SK-N-SH treated with all-trans-retinoic acid at 6 μM for 48 hours (cell line): Measurements from ENCODE around the gene TCP10L.

Experiments used
- ATAC-seq: fragments of 200-7000 bp; cut with Tn5 transposase; 3 replicates; pipeline ENCODE4 v1.9.1; 2020; ENCODE audit warnings: mild to moderate bottlenecking, moderate library complexity
- ARNTL ChIP-seq: fragments of 450-650 bp; formaldehyde crosslinking; IDR thresholded peaks from 2 replicates; pipeline ENCODE4 v1.5.0; 2020; ENCODE audit warnings: low read depth, mild to moderate bottlenecking, moderate library complexity, borderline replicate concordance
- BACH2 ChIP-seq: fragments of 250-450 bp; sonication (Bioruptor Pico); IDR thresholded peaks from 2 replicates; pipeline ENCODE4 v1.9.0; 2021; ENCODE audit warnings: mild to moderate bottlenecking, borderline replicate concordance
- CREB5 ChIP-seq: fragments of 250-450 bp; sonication (Bioruptor Pico); IDR thresholded peaks from 2 replicates; pipeline ENCODE4 v1.5.1; 2020; ENCODE audit warnings: low read depth, mild to moderate bottlenecking, moderate library complexity
- CSDC2 ChIP-seq: fragments of 250-450 bp; sonication (Bioruptor Pico); IDR thresholded peaks from 2 replicates; pipeline ENCODE4 v1.5.0; 2020; ENCODE audit warnings: mild to moderate bottlenecking, moderate library complexity
- CSRNP3 ChIP-seq: fragments of 250-450 bp; sonication (Bioruptor Pico); IDR thresholded peaks from 2 replicates; pipeline ENCODE4 v1.5.1; 2021; ENCODE audit warnings: mild to moderate bottlenecking, moderate library complexity
- ESRRG ChIP-seq: fragments of 250-450 bp; sonication (Bioruptor Pico); IDR thresholded peaks from 2 replicates; pipeline ENCODE4 v1.6.1; 2021; ENCODE audit warnings: mild to moderate bottlenecking
- GLIS3 ChIP-seq: fragments of 250-450 bp; sonication (Bioruptor Pico); IDR thresholded peaks from 2 replicates; pipeline ENCODE4 v1.5.0; 2020; ENCODE audit warnings: mild to moderate bottlenecking, moderate library complexity
- ISL1 ChIP-seq: fragments of 250-450 bp; sonication (Bioruptor Pico); IDR thresholded peaks from 2 replicates; pipeline ENCODE4 v2.1.2; 2022; ENCODE audit warnings: mild to moderate bottlenecking, moderate library complexity
- OSR1 ChIP-seq: fragments of 250-450 bp; sonication (Bioruptor Pico); IDR thresholded peaks from 2 replicates; pipeline ENCODE4 v1.8.0; 2022; ENCODE audit warnings: moderate library complexity, mild to moderate bottlenecking, inconsistent platforms
- PATZ1 ChIP-seq: fragments of 250-450 bp; sonication (Bioruptor Pico); IDR thresholded peaks from 2 replicates; pipeline ENCODE4 v1.8.0; 2020; ENCODE audit warnings: mild to moderate bottlenecking, moderate library complexity, borderline replicate concordance
- POU6F1 ChIP-seq: fragments of 250-450 bp; sonication (Bioruptor Pico); IDR thresholded peaks from 2 replicates; pipeline ENCODE4 v1.8.0; 2021; ENCODE audit warnings: low read depth, mild to moderate bottlenecking, moderate library complexity, borderline replicate concordance
- PPARA ChIP-seq: fragments of 250-450 bp; sonication (Bioruptor Pico); IDR thresholded peaks from 2 replicates; pipeline ENCODE4 v1.5.0; 2020; ENCODE audit warnings: mild to moderate bottlenecking, borderline replicate concordance
- RARB ChIP-seq: fragments of 250-450 bp; sonication (Bioruptor Pico); IDR thresholded peaks from 2 replicates; pipeline ENCODE4 v1.8.0; 2021; ENCODE audit warnings: mild to moderate bottlenecking, moderate library complexity
- SNAI2 ChIP-seq: fragments of 250-450 bp; sonication (Bioruptor Pico); IDR thresholded peaks from 2 replicates; pipeline ENCODE4 v1.5.0; 2020; ENCODE audit warnings: mild to moderate bottlenecking, moderate library complexity
- TCF4 ChIP-seq: fragments of 250-450 bp; sonication (Bioruptor Pico); IDR thresholded peaks from 2 replicates; pipeline ENCODE4 v1.8.0; 2021; ENCODE audit warnings: mild to moderate bottlenecking, moderate library complexity, borderline replicate concordance
- TOX ChIP-seq: fragments of 250-450 bp; sonication (Bioruptor Pico); IDR thresholded peaks from 2 replicates; pipeline ENCODE4 v1.8.0; 2021; ENCODE audit warnings: mild to moderate bottlenecking, moderate library complexity, borderline replicate concordance
- TSHZ2 ChIP-seq: fragments of 250-450 bp; sonication (Bioruptor Pico); IDR thresholded peaks from 2 replicates; pipeline ENCODE4 v1.5.0; 2020; ENCODE audit warnings: mild to moderate bottlenecking, moderate library complexity
- ZC3H10 ChIP-seq: fragments of 250-450 bp; sonication (Bioruptor Pico); IDR thresholded peaks from 2 replicates; pipeline ENCODE4 v1.5.1; 2021; ENCODE audit warnings: mild to moderate bottlenecking, moderate library complexity
- ZFP3 ChIP-seq: fragments of 250-450 bp; sonication (Bioruptor Pico); IDR thresholded peaks from 2 replicates; pipeline ENCODE4 v1.5.0; 2020; ENCODE audit warnings: mild to moderate bottlenecking, moderate library complexity
- ZFP30 ChIP-seq: fragments of 450-650 bp; formaldehyde crosslinking; IDR thresholded peaks from 2 replicates; pipeline ENCODE4 v1.5.0; 2022; ENCODE audit warnings: mild to moderate bottlenecking, moderate library complexity
- ZNF565 ChIP-seq: fragments of 450-650 bp; formaldehyde crosslinking; conservative IDR thresholded peaks from 2 replicates; pipeline ENCODE4 v1.5.0; 2020; ENCODE audit warnings: low read depth, mild to moderate bottlenecking, moderate library complexity
- ZNF70 ChIP-seq: fragments of 450-650 bp; formaldehyde crosslinking; IDR thresholded peaks from 2 replicates; pipeline ENCODE4 v1.5.0; 2020; ENCODE audit warnings: mild to moderate bottlenecking, moderate library complexity
- ZNF8 ChIP-seq: fragments of 450-650 bp; formaldehyde crosslinking; IDR thresholded peaks from 2 replicates; pipeline ENCODE4 v1.5.0; 2020; ENCODE audit warnings: mild to moderate bottlenecking, moderate library complexity

TCP10L gene

GRCh38 chr21:32548978-32549377 lies 36.3 kb downstream of the TCP10L start:
- ATAC-seq: no peak
- TF ChIP-seq ESRRG: no peak
- no peak for TF ChIP-seq ARNTL (CRISPR knock-in tag)
- no peak for TF ChIP-seq TCF4 (CRISPR knock-in tag)
- no peak for TF ChIP-seq CREB5
- TF ChIP-seq POU6F1 (CRISPR knock-in tag): no peak
- TF ChIP-seq ZC3H10: no peak
- TF ChIP-seq ISL1 (CRISPR knock-in tag): no peak
- TF ChIP-seq ZNF565: no peak
- TF ChIP-seq CSDC2: no peak
- no peak for TF ChIP-seq ZNF70 (CRISPR knock-in tag)
- no peak for TF ChIP-seq PATZ1 (CRISPR knock-in tag)
- TF ChIP-seq ZFP3 (CRISPR knock-in tag): no peak
- no peak for TF ChIP-seq ZFP30 (CRISPR knock-in tag)
- TF ChIP-seq TSHZ2 (CRISPR knock-in tag): no peak
- no peak for TF ChIP-seq SNAI2
- TF ChIP-seq PPARA (CRISPR knock-in tag): no peak
- no peak for TF ChIP-seq RARB (CRISPR knock-in tag)
- no peak for TF ChIP-seq CSRNP3 (CRISPR knock-in tag)
- TF ChIP-seq TOX (CRISPR knock-in tag): no peak
- no peak for TF ChIP-seq ZNF8

GRCh38 chr21:32547018-32547417 lies 38.3 kb downstream of the TCP10L start:
- TF ChIP-seq PPARA (CRISPR knock-in tag) (no peak), SNAI2 (no peak), ZC3H10 (no peak), TCF4 (CRISPR knock-in tag) (no peak), RARB (CRISPR knock-in tag) (no peak), OSR1 (CRISPR knock-in tag) (no peak), TSHZ2 (CRISPR knock-in tag) (no peak), CSDC2 (no peak), ZNF565 (no peak), CSRNP3 (CRISPR knock-in tag) (no peak), POU6F1 (CRISPR knock-in tag) (no peak), ESRRG (no peak), ZFP3 (CRISPR knock-in tag) (no peak), GLIS3 (CRISPR knock-in tag) (no peak), BACH2 (CRISPR knock-in tag) (no peak), TOX (CRISPR knock-in tag) (no peak), ZNF70 (CRISPR knock-in tag) (no peak), ZNF8 (no peak)
- ATAC-seq: no peak
